Renal cortical epithelial cell (primary cell): Measurements from ENCODE around the gene BLOC1S3. TPM values are rescaled to one million over a fixed set of nuclear protein-coding genes. Genes with fewer than 3 reads are reported as not detected.

Experiments
- DNase-seq: peaks from one replicate; pipeline ENCODE4 v3.0.0-alpha.2; 2011; ENCODE audit warnings: low read depth
- total RNA-seq: library from RNA; depleted of rRNA; stranded (reverse); fragments of >200 nt; gene quantifications from 2 replicates; pipeline ENCODE4 v1.2.3, GENCODE V29; 2014

The BLOC1S3 gene
- total RNA-seq, 1 donor from 2014 or later, result 7.4 TPM

- no peak for DNase-seq
Observed at GRCh38 chr19:45182758-45183157, 4.2 kb downstream of the BLOC1S3 start.

- no peak for DNase-seq
Observed at GRCh38 chr19:45184115-45184514, 5.5 kb downstream of the BLOC1S3 start.

- no peak for DNase-seq
Observed at GRCh38 chr19:45186509-45187334, 8.1 kb downstream of the BLOC1S3 start.

GRCh38 chr19:45187421-45188100 is 9.0 kb downstream of the BLOC1S3 start:
- DNase-seq, result peak; percentile 25

GRCh38 chr19:45189971-45190370 is 11.4 kb downstream of the BLOC1S3 start:
- no peak for DNase-seq

- no peak for DNase-seq
Observed at GRCh38 chr19:45191375-45191774, 12.8 kb downstream of the BLOC1S3 start.

GRCh38 chr19:45195764-45196163 is 17.2 kb downstream of the BLOC1S3 start:
- peak; percentile 20 for DNase-seq

GRCh38 chr19:45200568-45200967 is 22.0 kb downstream of the BLOC1S3 start:
- no peak for DNase-seq

- no peak for DNase-seq
Observed at GRCh38 chr19:45202637-45203036, 24.1 kb downstream of the BLOC1S3 start.

GRCh38 chr19:45205810-45206209 is 27.2 kb downstream of the BLOC1S3 start:
- no peak for DNase-seq

- no peak for DNase-seq
Observed at GRCh38 chr19:45206328-45206727, 27.7 kb downstream of the BLOC1S3 start.

GRCh38 chr19:45211751-45212381 is 33.3 kb downstream of the BLOC1S3 start:
- no peak for DNase-seq

- DNase-seq, result no peak
Observed at GRCh38 chr19:45213031-45213430, 34.4 kb downstream of the BLOC1S3 start.

GRCh38 chr19:45215391-45216191 is 37.0 kb downstream of the BLOC1S3 start:
- no peak for DNase-seq

- DNase-seq, result no peak
Observed at GRCh38 chr19:45216667-45217066, 38.1 kb downstream of the BLOC1S3 start.

- DNase-seq, result no peak
Observed at GRCh38 chr19:45217193-45217956, 38.8 kb downstream of the BLOC1S3 start.

GRCh38 chr19:45217957-45218334 is 39.4 kb downstream of the BLOC1S3 start:
- no peak for DNase-seq

- DNase-seq, result no peak
Observed at GRCh38 chr19:45218426-45218825, 39.8 kb downstream of the BLOC1S3 start.

- DNase-seq, result no peak
Observed at GRCh38 chr19:45218911-45219743, 40.5 kb downstream of the BLOC1S3 start.

GRCh38 chr19:45222724-45223123 is 44.1 kb downstream of the BLOC1S3 start:
- DNase-seq, result no peak
